ENCODE measurements around the gene ORC4.
"Not testable (repeated sequence)": the region's sequence is repeated elsewhere in the genome, so short reads cannot be mapped to it uniquely, and the experiment has no call there.

ORC4 gene

DNA sequence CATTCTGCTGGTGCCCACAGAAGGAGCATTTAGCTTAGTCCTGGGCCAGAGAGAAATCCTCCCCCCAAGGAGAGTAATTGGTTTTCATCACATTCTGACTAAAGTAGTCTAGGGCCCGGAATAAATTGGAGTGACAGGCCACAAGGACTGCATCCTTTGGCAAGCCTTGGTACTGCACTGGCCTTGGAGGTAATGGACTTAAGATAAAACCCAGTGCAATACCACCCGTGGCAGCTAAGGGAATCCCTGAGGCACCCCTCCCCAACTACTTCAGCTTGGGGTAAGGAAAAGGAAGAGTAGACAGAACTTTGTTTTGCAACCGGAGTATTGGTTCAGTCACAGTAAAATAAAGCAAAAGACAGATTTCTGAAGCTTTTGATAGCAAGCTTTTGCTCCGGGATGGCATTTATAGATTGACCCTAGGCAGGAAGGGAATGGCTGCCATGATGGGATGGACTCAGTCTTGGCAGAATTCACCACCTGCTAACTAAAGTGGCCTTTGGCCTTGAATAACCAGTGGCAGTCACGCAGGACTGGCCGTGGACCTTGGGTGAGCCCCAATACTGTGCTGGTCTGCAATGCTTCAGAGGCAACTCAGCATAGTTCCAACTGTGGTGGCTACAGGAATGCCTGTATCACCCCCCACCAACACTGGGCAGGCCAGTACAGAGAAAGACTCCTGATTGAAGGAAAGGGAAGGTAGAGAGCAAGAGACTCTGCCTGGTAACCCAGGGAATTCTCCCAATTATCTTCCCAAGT, 14.1 kb downstream of the ORC4 start:
- no peak overlapping the region for H3K27ac ChIP-seq
- TF ChIP-seq, protein P1, sequence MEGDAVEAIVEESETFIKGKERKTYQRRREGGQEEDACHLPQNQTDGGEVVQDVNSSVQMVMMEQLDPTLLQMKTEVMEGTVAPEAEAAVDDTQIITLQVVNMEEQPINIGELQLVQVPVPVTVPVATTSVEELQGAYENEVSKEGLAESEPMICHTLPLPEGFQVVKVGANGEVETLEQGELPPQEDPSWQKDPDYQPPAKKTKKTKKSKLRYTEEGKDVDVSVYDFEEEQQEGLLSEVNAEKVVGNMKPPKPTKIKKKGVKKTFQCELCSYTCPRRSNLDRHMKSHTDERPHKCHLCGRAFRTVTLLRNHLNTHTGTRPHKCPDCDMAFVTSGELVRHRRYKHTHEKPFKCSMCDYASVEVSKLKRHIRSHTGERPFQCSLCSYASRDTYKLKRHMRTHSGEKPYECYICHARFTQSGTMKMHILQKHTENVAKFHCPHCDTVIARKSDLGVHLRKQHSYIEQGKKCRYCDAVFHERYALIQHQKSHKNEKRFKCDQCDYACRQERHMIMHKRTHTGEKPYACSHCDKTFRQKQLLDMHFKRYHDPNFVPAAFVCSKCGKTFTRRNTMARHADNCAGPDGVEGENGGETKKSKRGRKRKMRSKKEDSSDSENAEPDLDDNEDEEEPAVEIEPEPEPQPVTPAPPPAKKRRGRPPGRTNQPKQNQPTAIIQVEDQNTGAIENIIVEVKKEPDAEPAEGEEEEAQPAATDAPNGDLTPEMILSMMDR (conservative IDR thresholded peaks at IDR 0.05; ENCODE audit: low read depth), result no peak
- CTCF ChIA-PET, result no interaction called here
- no peak for DNase-seq (ENCODE audit: low spot score)
- POLR2A ChIA-PET (ENCODE audit: low non-redundant PET), result no interaction called here

DNA sequence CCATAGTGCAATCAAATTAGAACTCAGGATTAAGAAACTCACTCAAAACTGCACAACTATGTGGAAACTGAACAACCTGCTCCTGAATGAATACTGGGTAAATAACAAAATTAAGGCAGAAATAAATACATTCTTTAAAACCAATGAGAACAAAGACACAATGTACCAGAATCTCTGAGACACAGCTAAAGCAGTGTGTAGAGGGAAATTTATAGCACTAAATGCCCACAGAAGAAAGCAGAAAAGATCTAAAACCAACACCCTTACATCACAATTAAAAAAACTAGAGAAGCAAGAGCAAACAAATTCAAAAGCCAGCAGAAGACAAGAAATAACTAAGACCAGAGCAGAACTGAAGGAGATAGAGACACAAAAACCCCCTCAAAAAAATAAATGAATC, 18.1 kb downstream of the ORC4 start:
- CTCF ChIA-PET; POLR2A ChIA-PET (ENCODE audit: low non-redundant PET); DNase-seq (ENCODE audit: low spot score); H3K27ac ChIP-seq: not testable (repeated sequence)

DNA sequence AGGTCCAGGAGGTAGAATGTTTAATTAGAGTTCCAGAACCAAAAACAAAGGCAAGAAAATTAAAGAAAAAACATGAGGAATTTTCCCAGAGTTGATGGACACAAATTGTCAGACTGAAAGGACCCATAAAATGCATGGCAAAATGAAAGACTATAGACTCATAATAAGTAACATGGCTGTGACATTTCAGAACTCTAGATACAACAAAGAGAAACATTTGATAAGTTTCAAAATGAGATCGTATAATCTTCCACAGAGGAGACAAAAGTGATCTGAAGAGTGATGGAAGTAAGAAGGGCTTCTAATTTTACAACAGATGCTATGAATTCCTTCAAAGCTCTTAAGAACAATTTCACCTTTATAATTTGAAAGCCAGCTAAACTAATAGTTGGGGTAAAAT, 20.4 kb downstream of the ORC4 start:
- ChIA-PET POLR2A (ENCODE audit: low non-redundant PET) (no interaction called here), CTCF (no interaction called here)
- TF ChIP-seq, protein P1 (conservative IDR thresholded peaks at IDR 0.05; ENCODE audit: low read depth), result no peak
- H3K27ac ChIP-seq, result no peak overlapping the region
- no peak for DNase-seq (ENCODE audit: low spot score)

DNA sequence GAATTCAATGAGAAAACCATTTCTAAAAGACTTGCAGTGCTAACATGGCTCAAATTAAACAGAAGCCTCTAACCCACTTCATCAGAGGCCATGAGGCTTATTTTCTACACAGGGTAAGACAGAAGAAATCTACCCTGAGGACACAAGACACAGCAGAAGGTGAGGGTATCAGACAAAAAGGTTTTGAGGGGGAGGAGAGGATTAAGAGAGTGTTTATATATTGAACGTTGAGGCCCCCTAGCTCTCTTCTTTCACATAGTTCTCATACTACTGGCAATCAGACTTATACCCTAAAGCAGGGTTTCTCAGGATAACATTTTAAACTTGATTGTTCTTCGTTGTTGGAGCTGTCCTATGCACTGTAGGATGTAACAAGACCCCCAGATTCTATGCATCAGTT, 21.4 kb downstream of the ORC4 start:
- no peak overlapping the region for H3K27ac ChIP-seq
- ChIA-PET POLR2A (ENCODE audit: low non-redundant PET) (no interaction called here), CTCF (no interaction called here)
- TF ChIP-seq, protein P1 (conservative IDR thresholded peaks at IDR 0.05; ENCODE audit: low read depth), result no peak
- DNase-seq (ENCODE audit: low spot score), result no peak

DNA sequence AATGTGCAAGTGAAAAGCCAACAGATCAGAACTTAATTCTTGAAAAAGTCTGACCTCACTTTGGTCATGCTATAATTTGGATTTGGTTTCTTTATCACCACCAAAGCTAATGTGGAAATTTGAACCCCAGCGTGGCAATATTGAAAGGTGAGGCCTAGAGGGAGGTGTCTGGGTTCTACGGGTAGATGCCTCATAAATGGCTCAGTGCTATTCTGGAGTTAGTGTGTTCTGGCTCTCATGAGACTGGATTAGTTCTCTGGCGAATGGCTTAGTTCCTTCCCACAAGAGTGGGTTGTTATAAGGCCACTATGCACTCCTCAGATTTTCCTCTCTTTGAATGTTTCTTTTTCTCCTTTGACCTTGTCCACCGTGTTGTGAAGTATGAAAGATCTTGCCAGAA, 22.3 kb downstream of the ORC4 start:
- ChIA-PET POLR2A (ENCODE audit: low non-redundant PET) (no interaction called here), CTCF (no interaction called here)
- no peak overlapping the region for H3K27ac ChIP-seq
- TF ChIP-seq, protein P1 (conservative IDR thresholded peaks at IDR 0.05; ENCODE audit: low read depth), result no peak
- no peak for DNase-seq (ENCODE audit: low spot score)

DNA sequence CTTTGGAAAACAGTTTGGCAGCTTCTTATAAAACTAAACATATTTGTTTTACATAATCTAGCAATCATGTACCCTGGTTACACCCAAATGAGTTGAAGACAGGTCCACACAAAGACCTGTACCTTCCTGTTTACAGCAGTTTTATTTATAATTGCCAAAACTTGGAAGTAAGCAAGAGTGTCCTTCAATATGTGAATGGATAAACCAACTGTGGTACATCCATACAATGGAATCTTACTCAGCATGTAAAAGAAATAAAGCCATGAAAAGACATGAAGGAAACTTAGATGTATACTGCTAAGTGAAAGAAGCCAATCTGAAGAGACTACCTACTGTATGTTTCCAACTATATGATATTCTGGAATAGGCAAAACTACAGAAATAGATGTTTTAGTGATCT, 23.7 kb downstream of the ORC4 start:
- ChIA-PET POLR2A (ENCODE audit: low non-redundant PET) (no interaction called here), CTCF (no interaction called here)
- TF ChIP-seq, protein P1 (conservative IDR thresholded peaks at IDR 0.05; ENCODE audit: low read depth), result no peak
- H3K27ac ChIP-seq, result no peak overlapping the region
- no peak for DNase-seq (ENCODE audit: low spot score)

DNA sequence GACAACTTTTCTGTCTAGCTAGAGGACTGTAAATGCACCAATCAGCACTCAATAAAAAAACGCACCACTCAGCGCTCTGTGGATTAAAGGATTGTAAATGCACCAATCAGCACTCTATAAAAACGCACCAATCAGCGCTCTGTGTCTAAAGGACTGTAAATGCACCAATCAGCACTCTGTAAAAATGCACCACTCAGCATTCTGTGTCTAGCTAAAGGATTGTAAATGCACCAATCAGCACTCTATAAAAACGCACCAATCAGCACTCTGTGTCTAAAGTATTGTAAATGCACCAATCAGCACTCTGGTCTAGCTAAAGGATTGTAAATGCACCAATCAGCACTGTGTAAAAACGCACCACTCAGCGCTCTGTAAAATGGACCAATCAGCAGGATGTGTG, 25.6 kb downstream of the ORC4 start:
- DNase-seq (ENCODE audit: low spot score); CTCF ChIA-PET; H3K27ac ChIP-seq; POLR2A ChIA-PET (ENCODE audit: low non-redundant PET): not testable (repeated sequence)
